Thoracic aorta (tissue), 2 donors: ENCODE data around the gene ARID1B. TPM values are rescaled to one million over a fixed set of nuclear protein-coding genes. Genes with fewer than 3 reads are reported as not detected.

Experiments used
- ATAC-seq: fragments of 150-250 bp; one replicate; pipeline ENCODE4 v1.8.0; 2017; ENCODE audit warnings: low read depth; ENCODE audit not compliant: insufficient number of reproducible peaks, low FRiP score
- DNase-seq: peaks from one replicate; pipeline ENCODE4 v3.0.0-alpha.2; 2020; ENCODE audit warnings: low spot score
- H3K27ac ChIP-seq, 2 donors: fragments of 200-600 bp; sonication (generic); 1 replicate in 1 of 2; 2 replicates in 1 of 2; pipeline ENCODE4 v1.5.1; 2016; ENCODE audit warnings: mild to moderate bottlenecking in 2 of 2, moderate library complexity in 2 of 2
- H3K27me3 ChIP-seq: fragments of 200-600 bp; sonication (generic); replicated peaks from 2 replicates; pipeline ENCODE4 v1.6.0; 2016; ENCODE audit warnings: mild to moderate bottlenecking; ENCODE audit not compliant: insufficient read depth
- H3K36me3 ChIP-seq: fragments of 200-600 bp; sonication (generic); one replicate; pipeline ENCODE4 v1.5.1; 2016
- H3K4me1 ChIP-seq, 2 donors: fragments of 200-600 bp; sonication (generic); 1 replicate in 1 of 2; 2 replicates in 1 of 2; pipeline versions ENCODE4 v1.5.1 to v1.6.0; 2016; ENCODE audit warnings: low read depth in 2 of 2, mild to moderate bottlenecking in 1 of 2; ENCODE audit not compliant: control insufficient read depth in 1 of 2
- H3K4me3 ChIP-seq: fragments of 200-600 bp; sonication (generic); 2 replicates; pipeline ENCODE4 v1.5.1; 2016; ENCODE audit warnings: mild to moderate bottlenecking
- H3K9me3 ChIP-seq: fragments of 200-600 bp; sonication (generic); 2 replicates; pipeline ENCODE4 v1.5.1; 2016
- CTCF ChIP-seq: fragments of 200-600 bp; sonication (generic); IDR thresholded peaks from one replicate; pipeline ENCODE4 v1.5.1; 2019; ENCODE audit warnings: antibody characterized with exemption
- total RNA-seq, 2 donors: library from RNA; depleted of rRNA; stranded (reverse); fragments of >200 nt; gene quantifications; one replicate each; pipeline versions ENCODE4 v1.1.0 to v1.2.3, GENCODE V29; 2016

The ARID1B gene
- total RNA-seq, 2 donors from 2014 or later: 120 to 158 TPM

GRCh38 chr6:157205473-157206358 lies 428.5 kb downstream of the ARID1B start:
- peaks cover 0 to 15% of the 10 kb centered on the region in 2 donors for H3K4me1 ChIP-seq
- H3K36me3 ChIP-seq: peaks cover 38% of the 10 kb centered on the region
- H3K9me3 ChIP-seq: no peaks in the 10 kb centered on the region
- H3K4me3 ChIP-seq: no peak overlapping the region
- ATAC-seq (no peak), DNase-seq (no peak)
- no peak for TF ChIP-seq CTCF
- no peaks in the 10 kb centered on the region for H3K27me3 ChIP-seq
- no peak overlapping the region for H3K27ac ChIP-seq

GRCh38 chr6:157206359-157206815 lies 429.2 kb downstream of the ARID1B start:
- no peak for ATAC-seq

GRCh38 chr6:157207521-157208076 lies 430.4 kb downstream of the ARID1B start:
- no peak for ATAC-seq

More at GRCh38 chr6:157206359-157206815, 429.2 kb downstream of the ARID1B start:
- no peak for DNase-seq
- peaks cover 31% of the 10 kb centered on the region for H3K36me3 ChIP-seq
- H3K27me3 ChIP-seq: no peaks in the 10 kb centered on the region
- H3K4me1 ChIP-seq: peaks cover 0 to 10% of the 10 kb centered on the region in 2 donors
- no peaks in the 10 kb centered on the region for H3K9me3 ChIP-seq
- no peak overlapping the region for H3K4me3 ChIP-seq
- no peak for TF ChIP-seq CTCF
- H3K27ac ChIP-seq: no peak overlapping the region

GRCh38 chr6:157209865-157210530 lies 432.8 kb downstream of the ARID1B start:
- no peak overlapping the region for H3K4me3 ChIP-seq
- TF ChIP-seq CTCF: no peak
- no peak overlapping the region for H3K27ac ChIP-seq
- peaks cover 21% of the 10 kb centered on the region for H3K36me3 ChIP-seq
- no peaks in the 10 kb centered on the region for H3K27me3 ChIP-seq
- peaks cover 0 to 8% of the 10 kb centered on the region in 2 donors for H3K4me1 ChIP-seq
- ATAC-seq (no peak), DNase-seq (no peak)
- H3K9me3 ChIP-seq: no peaks in the 10 kb centered on the region

More at GRCh38 chr6:157207521-157208076, 430.4 kb downstream of the ARID1B start:
- no peak for TF ChIP-seq CTCF
- no peaks in the 10 kb centered on the region for H3K4me1 ChIP-seq
- no peak overlapping the region for H3K27ac ChIP-seq
- no peak overlapping the region for H3K4me3 ChIP-seq
- no peaks in the 10 kb centered on the region for H3K27me3 ChIP-seq
- no peaks in the 10 kb centered on the region for H3K9me3 ChIP-seq
- peaks cover 29% of the 10 kb centered on the region for H3K36me3 ChIP-seq
- DNase-seq: no peak

GRCh38 chr6:157210954-157211353 lies 433.8 kb downstream of the ARID1B start:
- Histone ChIP-seq H3K9me3 (no peaks in the 10 kb centered on the region), H3K36me3 (peaks cover 18% of the 10 kb centered on the region), H3K4me3 (no peak overlapping the region), H3K27me3 (no peaks in the 10 kb centered on the region), H3K27ac (no peak overlapping the region), H3K4me1 (peaks cover 0 to 8% of the 10 kb centered on the region in 2 donors)
- DNase-seq (no peak), ATAC-seq (no peak)
- no peak for TF ChIP-seq CTCF
